ENCODE measurements around the gene SPOP. TPM values are rescaled to one million over a fixed set of nuclear protein-coding genes. Genes with fewer than 3 reads are reported as not detected.

Gene SPOP
- total and polyA plus RNA-seq, 9 of the 15 experiments (the other 6 are each of a cell fraction or from before 2014, with no cell fraction given): 34.2 to 65.9 (median 39.7) TPM

GRCh38 chr17:49588726-49589576 lies 88.9 kb downstream of the SPOP start:
- ATAC-seq: no peak
- Histone ChIP-seq H3K4me1 (replicated peaks in 1 of 2; ENCODE audit: control insufficient read depth in 2 of 2, insufficient read depth in 2 of 2, low read length in 2 of 2) (no peaks in the 10 kb centered on the region), H3K27me3 (ENCODE audit: control insufficient read depth in 2 of 2, insufficient read depth in 2 of 2, low read length in 2 of 2) (no peaks in the 10 kb centered on the region), H4K20me1 (replicated peaks; ENCODE audit: control insufficient read depth, insufficient read depth, low read length) (0 out of 2 replicates have a peak, but pooled peaks cover 7% of the 10 kb centered on the region), H2AFZ (ENCODE audit: low read depth, low read length) (no peak overlapping the region), H3K9me1 (ENCODE audit: control insufficient read depth, insufficient read depth, low read length) (no peaks in the 10 kb centered on the region), H3K36me3 (ENCODE audit: control insufficient read depth, insufficient read depth, low read length) (no peaks in the 10 kb centered on the region; the same call in 2 of the 3 replicates), H3K9ac (ENCODE audit: insufficient read depth in 1 of 2, low read depth in 2 of 2, low read length in 2 of 2) (peak overlapping the region in 1 of 2 experiments; percentile 47; a peak in 1 of 4 replicates), H3K4me2 (ENCODE audit: insufficient read depth, low read length) (no peak overlapping the region), H3K79me2 (ENCODE audit: control insufficient read depth, insufficient read depth, low read length) (no peaks in the 10 kb centered on the region), H3K27ac (ENCODE audit: extremely low read depth, low read depth, low read length) (no peak overlapping the region), H3K9me3 (replicated peaks; ENCODE audit: control insufficient read depth, insufficient read depth, low read depth, low read length) (no peaks in the 10 kb centered on the region), H3K4me3 (no peak overlapping the region)
- TF ChIP-seq NR0B1 (IDR thresholded peaks at IDR 0.05; ENCODE audit: partially characterized antibody): no peak
- no peak for TF ChIP-seq ZNF217 (CRISPR knock-in tag; IDR thresholded peaks at IDR 0.05)
- TF ChIP-seq KLF16 (IDR thresholded peaks at IDR 0.05): no peak
- TF ChIP-seq NR1H2 (CRISPR knock-in tag; IDR thresholded peaks at IDR 0.05): no peak
- ChIA-PET CTCF (ENCODE audit: low intra/inter-chr PET ratio) (no interaction called here), POLR2A (interaction anchor here (2.0 kb wide), 1 partner anchor 9 kb away, joined by 8 read pairs; no protein-coding TSS in a partner anchor)
- intact Hi-C loops (cut with micrococcal nuclease): no loop called here
- in situ Hi-C loops (cut with MboI): no loop called here
- no peak for FAIRE-seq
- WGBS (ENCODE audit: insufficient coverage, low coverage, missing lambda C conversion rate): 39% methylated on average over 7 of the region's 8 CpGs
- DNase-seq (ENCODE audit: extremely low read depth in 1 of 4, low spot score in 3 of 4): no peak
- no TSS peak for BruUV-seq (replicated peaks)
